AML-193 (cell line): ENCODE results near the gene NUPR1.
A peak's percentile ranks its signal among the peaks of the same experiment; 100 is the strongest.
"Not testable (repeated sequence)": the region's sequence is repeated elsewhere in the genome, so short reads cannot be mapped to it uniquely, and the experiment has no call there.

Source experiments
- DNase-seq, 2 experiments: peaks; one replicate each; lab custom pipeline; 2025; lab: John Stamatoyannopoulos, UW

NUPR1 gene

GRCh38 chr16:28554634-28555423, 16.1 kb upstream of the NUPR1 start:
- no peak for DNase-seq

GRCh38 chr16:28553776-28554633, 15.2 kb upstream of the NUPR1 start, which contains the start of gene SGF29:
Gene SGF29, plus strand, starts transcription at chr16:28553920. Its CDS starts 27,150 bp downstream, at chr16:28581070.
- DNase-seq = peak; percentile 91

GRCh38 chr16:28549301-28549899, 10.6 kb upstream of the NUPR1 start:
- peak; percentile 79 to 80 for DNase-seq

- DNase-seq = no peak
Measured at GRCh38 chr16:28548306-28548802, 9.6 kb upstream of the NUPR1 start.

- no peak for DNase-seq
Measured at GRCh38 chr16:28546626-28547025, 7.9 kb upstream of the NUPR1 start.

GRCh38 chr16:28545964-28546363, 7.2 kb upstream of the NUPR1 start:
- DNase-seq = not testable (repeated sequence)

GRCh38 chr16:28544998-28545397, 6.2 kb upstream of the NUPR1 start:
- no peak for DNase-seq

GRCh38 chr16:28543072-28543471, 4.3 kb upstream of the NUPR1 start:
- DNase-seq = peak; percentile 87 to 93

GRCh38 chr16:28542646-28543045, 3.9 kb upstream of the NUPR1 start:
- no peak for DNase-seq

- DNase-seq = no peak
Measured at GRCh38 chr16:28540346-28540745, 1.6 kb upstream of the NUPR1 start.

- no peak for DNase-seq
Measured at GRCh38 chr16:28537964-28538732, 626 bp downstream of the NUPR1 start.

GRCh38 chr16:28537076-28537475, 1.7 kb downstream of the NUPR1 start:
- no peak for DNase-seq

- DNase-seq = peak; percentile 87 to 91
Measured at GRCh38 chr16:28534542-28535373, 4.0 kb downstream of the NUPR1 start.

GRCh38 chr16:28532940-28533647, 5.7 kb downstream of the NUPR1 start:
- no peak for DNase-seq

GRCh38 chr16:28531777-28532744, 6.7 kb downstream of the NUPR1 start:
- no peak for DNase-seq

GRCh38 chr16:28529124-28529523, 9.7 kb downstream of the NUPR1 start:
- no peak for DNase-seq

GRCh38 chr16:28528463-28528867, 10.3 kb downstream of the NUPR1 start:
- no peak for DNase-seq

GRCh38 chr16:28527985-28528384, 10.8 kb downstream of the NUPR1 start:
- no peak for DNase-seq
